WTC11 (cell line): ENCODE measurements around the gene RBP3. TPM values are rescaled to one million over a fixed set of nuclear protein-coding genes. Genes with fewer than 3 reads are reported as not detected.

ENCODE experiments used
- ATAC-seq: fragments of 200-7000 bp; cut with Tn5 transposase; 2 replicates; pipeline ENCODE4 v1.10.0; 2021; ENCODE audit warnings: mild to moderate bottlenecking, moderate library complexity
- CTCF ChIA-PET: fragments of 300-600 bp; sonication (Branson Sonifier 250); formaldehyde crosslinking; loops from one replicate; lab custom pipeline; 2021; ENCODE audit warnings: antibody characterized with exemption; lab: Charles Lee
- POLR2A ChIA-PET: fragments of 350-600 bp; sonication (Branson Sonifier 250); formaldehyde crosslinking; loops from one replicate; lab custom pipeline; 2021; ENCODE audit warnings: antibody characterized with exemption; lab: Charles Lee
- DNase-seq: peaks from one replicate; pipeline ENCODE4 v3.0.0; 2021; ENCODE audit warnings: low spot score
- H3K27ac Mint-ChIP-seq: 2 replicates; pipeline ENCODE4 v1.8.0; 2021; ENCODE audit warnings: mixed read lengths
- H3K27me3 Mint-ChIP-seq: 2 replicates; pipeline ENCODE4 v1.8.0; 2021; ENCODE audit warnings: low read depth, mild to moderate bottlenecking, moderate library complexity, mixed read lengths
- H3K36me3 Mint-ChIP-seq: 2 replicates; pipeline ENCODE4 v1.8.0; 2021; ENCODE audit warnings: mixed read lengths
- H3K4me1 Mint-ChIP-seq: 2 replicates; pipeline ENCODE4 v1.8.0; 2022; ENCODE audit warnings: mixed read lengths
- H3K4me3 Mint-ChIP-seq: 2 replicates; pipeline ENCODE4 v1.8.0; 2021; ENCODE audit warnings: mild to moderate bottlenecking, moderate library complexity, mixed read lengths
- H3K9me3 Mint-ChIP-seq: 2 replicates; pipeline ENCODE4 v1.8.0; 2021; ENCODE audit warnings: mixed read lengths
- CTCF ChIP-seq: fragments of 200-600 bp; IDR thresholded peaks from 2 replicates; pipeline ENCODE4 v1.8.0; 2022; ENCODE audit warnings: antibody characterized with exemption
- E2F4 ChIP-seq: sonication (generic); formaldehyde crosslinking; IDR thresholded peaks from 2 replicates; pipeline ENCODE4 v1.8.1; 2022; ENCODE audit warnings: low read depth, mild to moderate bottlenecking, moderate library complexity, missing genetic modification reagents, borderline replicate concordance
- FOXP4 ChIP-seq: sonication (generic); formaldehyde crosslinking; IDR thresholded peaks from 2 replicates; pipeline ENCODE4 v1.8.0; 2022; ENCODE audit warnings: mild to moderate bottlenecking, missing genetic modification reagents
- MAX ChIP-seq: sonication (generic); formaldehyde crosslinking; IDR thresholded peaks from 2 replicates; pipeline ENCODE4 v1.8.0; 2022; ENCODE audit warnings: mild to moderate bottlenecking, missing genetic modification reagents
- NFE2L1 ChIP-seq: sonication (generic); formaldehyde crosslinking; IDR thresholded peaks from 2 replicates; pipeline ENCODE4 v1.8.1; 2023; ENCODE audit warnings: missing genetic modification reagents
- NR1H2 ChIP-seq: sonication (generic); formaldehyde crosslinking; IDR thresholded peaks from 2 replicates; pipeline ENCODE4 v1.9.0; 2021; ENCODE audit warnings: mild to moderate bottlenecking, moderate library complexity, missing genetic modification reagents
- PRDM15 ChIP-seq: sonication (generic); formaldehyde crosslinking; IDR thresholded peaks from 2 replicates; pipeline ENCODE4 v1.8.0; 2022; ENCODE audit warnings: missing genetic modification reagents
- SP1 ChIP-seq: sonication (generic); formaldehyde crosslinking; conservative IDR thresholded peaks from 2 replicates; pipeline ENCODE4 v1.8.1; 2022; ENCODE audit warnings: missing genetic modification reagents
- ZBTB21 ChIP-seq: sonication (generic); formaldehyde crosslinking; IDR thresholded peaks from 2 replicates; pipeline ENCODE4 v1.8.1; 2023; ENCODE audit warnings: mild to moderate bottlenecking, missing genetic modification reagents, borderline replicate concordance
- ZNF121 ChIP-seq: sonication (generic); formaldehyde crosslinking; IDR thresholded peaks from 2 replicates; pipeline ENCODE4 v1.8.0; 2023; ENCODE audit warnings: missing genetic modification reagents
- ZNF138 ChIP-seq: sonication (generic); formaldehyde crosslinking; conservative IDR thresholded peaks from 2 replicates; pipeline ENCODE4 v1.8.1; 2022; ENCODE audit warnings: mild to moderate bottlenecking, moderate library complexity, missing genetic modification reagents
- ZNF263 ChIP-seq: sonication (generic); formaldehyde crosslinking; IDR thresholded peaks from 2 replicates; pipeline ENCODE4 v1.8.1; 2022; ENCODE audit warnings: low read depth, mild to moderate bottlenecking, moderate library complexity, missing genetic modification reagents
- ZNF423 ChIP-seq: fragments of 250-450 bp; sonication (Bioruptor Pico); IDR thresholded peaks from 2 replicates; pipeline ENCODE4 v2.1.2; 2022; ENCODE audit warnings: mild to moderate bottlenecking, moderate library complexity
- ZNF512 ChIP-seq: sonication (generic); formaldehyde crosslinking; IDR thresholded peaks from 2 replicates; pipeline ENCODE4 v1.8.1; 2022; ENCODE audit warnings: missing genetic modification reagents, borderline replicate concordance
- ZNF671 ChIP-seq: fragments of 250-450 bp; sonication (Bioruptor Pico); IDR thresholded peaks from 2 replicates; pipeline ENCODE4 v1.8.0; 2021; ENCODE audit warnings: mild to moderate bottlenecking
- total RNA-seq: library from RNA; stranded (reverse); gene quantifications from 3 replicates; pipeline ENCODE4 v1.2.3, GENCODE V29; 2021

RBP3 gene
- total RNA-seq, 1 experiment from 2014 or later = not detected

GRCh38 chr10:47401874-47402640 is 53.9 kb downstream of the RBP3 start:
- Mint-ChIP-seq H3K4me1 (peaks cover 32% of the 10 kb centered on the region), H3K4me3 (no peak overlapping the region), H3K36me3 (no peaks in the 10 kb centered on the region), H3K9me3 (peaks cover 6% of the 10 kb centered on the region), H3K27me3 (peaks cover 3% of the 10 kb centered on the region; the same call in 1 of the 2 replicates), H3K27ac (no peak overlapping the region)
- ChIA-PET POLR2A (interaction anchor here (1.4 kb wide), 1 partner anchor 18 kb away, joined by 3 read pairs; the partner anchor contains the start of gene ZNF488), CTCF (interaction anchor here (1.5 to 3.4 kb wide), 2 partner anchors 18 to 40 kb away, joined by 3 to 12 read pairs; partner anchors contain the start of gene ZNF488)
- ATAC-seq (no peak), DNase-seq (no peak)
- no peak for TF ChIP-seq PRDM15
- no peak for TF ChIP-seq ZNF512 (CRISPR knock-in tag)
- TF ChIP-seq NR1H2 (CRISPR knock-in tag) = no peak
- no peak for TF ChIP-seq FOXP4 (CRISPR knock-in tag)
- no peak for TF ChIP-seq ZBTB21
- no peak for TF ChIP-seq ZNF671
- TF ChIP-seq SP1 = no peak
- no peak for TF ChIP-seq ZNF138 (CRISPR knock-in tag)
- no peak for TF ChIP-seq ZNF121 (CRISPR knock-in tag)
- no peak for TF ChIP-seq MAX (CRISPR knock-in tag)
- no peak for TF ChIP-seq E2F4 (CRISPR knock-in tag)

GRCh38 chr10:47402641-47403301 is 54.6 kb downstream of the RBP3 start:
- peaks cover 32% of the 10 kb centered on the region for H3K4me1 Mint-ChIP-seq
- TF ChIP-seq ZNF423 (peak; percentile 66; the same call in 1 of the 2 replicates), NFE2L1 (CRISPR knock-in tag) (no peak), ZNF263 (peak; percentile 49; the same call in 1 of the 2 replicates), CTCF (no peak)
- TF ChIP-seq, all 79 proteins: peak for 2
- ATAC-seq (peak; percentile 82), DNase-seq (peak; percentile 38)
- Mint-ChIP-seq H3K36me3 (no peaks in the 10 kb centered on the region), H3K27me3 (peaks cover 3% of the 10 kb centered on the region; the same call in 1 of the 2 replicates), H3K4me3 (no peak overlapping the region), H3K9me3 (peaks cover 6% of the 10 kb centered on the region), H3K27ac (no peak overlapping the region)
- ChIA-PET CTCF (interaction anchor here (0.8 to 3.4 kb wide), 3 partner anchors 19 to 41 kb away, joined by 3 to 12 read pairs (median 5); partner anchors contain the start of gene ZNF488), POLR2A (interaction anchor here (0.6 to 1.4 kb wide), 2 partner anchors 19 to 747 kb away, joined by 3 read pairs; partner anchors contain the start of gene ZNF488)
